Measurements from ENCODE around the gene MIAT.
"Not testable (repeated sequence)": the region's sequence is repeated elsewhere in the genome, so short reads cannot be mapped to it uniquely, and the experiment has no call there.

Gene MIAT

GRCh38 chr22:26702906-26703830 lies 45.8 kb downstream of the MIAT start:
- Histone ChIP-seq H3K4me3 (ENCODE audit: low read depth, low read length) (no peak overlapping the region), H3K27me3 (ENCODE audit: insufficient read depth, low read depth, severe bottlenecking) (no peaks in the 10 kb centered on the region), H3K27ac (no peak overlapping the region), H3K9me3 (ENCODE audit: severe bottlenecking) (peaks cover 8% of the 10 kb centered on the region), H3K36me3 (no peaks in the 10 kb centered on the region; the same call in 1 of the 2 replicates)
- TF ChIP-seq CTCF (IDR thresholded peaks at IDR 0.05; ENCODE audit: low read depth, low read length) = no peak
- DNase-seq = no peak

DNA sequence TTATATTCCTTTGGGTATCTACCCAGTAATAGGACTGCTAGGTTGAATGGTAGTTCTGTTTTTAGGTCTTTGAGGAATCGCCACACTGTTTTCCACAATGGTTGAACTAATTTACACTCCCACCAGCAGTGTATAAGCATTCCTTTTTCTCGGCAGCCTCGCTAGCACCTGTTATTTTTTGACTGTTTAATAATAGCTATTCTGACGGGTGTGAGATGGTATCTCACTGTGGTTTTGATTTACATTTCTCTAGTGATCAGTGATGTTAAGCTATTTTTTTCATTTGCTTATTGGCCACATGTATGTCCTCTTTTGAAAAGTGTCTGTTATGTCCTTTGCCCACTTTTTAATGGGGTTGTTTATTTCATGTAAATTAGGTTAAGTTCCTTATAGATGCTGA lies 48.0 kb downstream of the MIAT start:
- H3K27me3 ChIP-seq (ENCODE audit: insufficient read depth, low read depth, severe bottlenecking); H3K4me3 ChIP-seq (ENCODE audit: low read depth, low read length); H3K27ac ChIP-seq; H3K9me3 ChIP-seq (ENCODE audit: severe bottlenecking); H3K36me3 ChIP-seq; DNase-seq: not testable (repeated sequence)

DNA sequence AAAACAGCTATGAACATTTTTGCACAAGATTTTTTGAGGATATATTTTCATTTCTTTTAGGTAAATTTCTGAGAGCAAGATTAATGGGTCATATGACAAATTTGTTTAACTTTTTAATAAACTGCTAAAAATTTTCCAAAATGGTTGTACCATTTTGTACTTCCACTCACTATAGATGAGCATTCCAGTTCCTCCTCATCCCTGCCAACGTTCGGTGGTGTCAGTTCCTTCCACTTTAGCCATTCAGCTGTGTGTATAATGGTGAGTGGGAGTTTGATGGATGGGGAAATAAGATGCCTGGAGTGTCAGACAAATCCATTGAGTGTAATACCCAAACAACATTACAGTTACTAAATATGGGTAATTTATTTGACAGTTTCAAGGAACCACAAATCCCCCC lies 49.7 kb downstream of the MIAT start:
- Histone ChIP-seq H3K27ac (no peak overlapping the region), H3K4me3 (ENCODE audit: low read depth, low read length) (no peak overlapping the region), H3K9me3 (ENCODE audit: severe bottlenecking) (no peaks in the 10 kb centered on the region), H3K36me3 (no peaks in the 10 kb centered on the region; the same call in 1 of the 2 replicates), H3K27me3 (ENCODE audit: insufficient read depth, low read depth, severe bottlenecking) (no peaks in the 10 kb centered on the region)
- DNase-seq = no peak
- TF ChIP-seq CTCF (IDR thresholded peaks at IDR 0.05; ENCODE audit: low read depth, low read length) = no peak

- no peak for TF ChIP-seq CTCF (IDR thresholded peaks at IDR 0.05; ENCODE audit: low read depth, low read length)
- no peaks in the 10 kb centered on the region; the same call in 1 of the 2 replicates for H3K36me3 ChIP-seq
- no peak overlapping the region for H3K4me3 ChIP-seq (ENCODE audit: low read depth, low read length)
- H3K27ac ChIP-seq = no peak overlapping the region
- no peaks in the 10 kb centered on the region for H3K9me3 ChIP-seq (ENCODE audit: severe bottlenecking)
- H3K27me3 ChIP-seq (ENCODE audit: insufficient read depth, low read depth, severe bottlenecking) = no peaks in the 10 kb centered on the region
- no peak for DNase-seq
These were observed 50.2 kb downstream of the MIAT start for GRCh38 chr22:26707581-26707980.

DNA sequence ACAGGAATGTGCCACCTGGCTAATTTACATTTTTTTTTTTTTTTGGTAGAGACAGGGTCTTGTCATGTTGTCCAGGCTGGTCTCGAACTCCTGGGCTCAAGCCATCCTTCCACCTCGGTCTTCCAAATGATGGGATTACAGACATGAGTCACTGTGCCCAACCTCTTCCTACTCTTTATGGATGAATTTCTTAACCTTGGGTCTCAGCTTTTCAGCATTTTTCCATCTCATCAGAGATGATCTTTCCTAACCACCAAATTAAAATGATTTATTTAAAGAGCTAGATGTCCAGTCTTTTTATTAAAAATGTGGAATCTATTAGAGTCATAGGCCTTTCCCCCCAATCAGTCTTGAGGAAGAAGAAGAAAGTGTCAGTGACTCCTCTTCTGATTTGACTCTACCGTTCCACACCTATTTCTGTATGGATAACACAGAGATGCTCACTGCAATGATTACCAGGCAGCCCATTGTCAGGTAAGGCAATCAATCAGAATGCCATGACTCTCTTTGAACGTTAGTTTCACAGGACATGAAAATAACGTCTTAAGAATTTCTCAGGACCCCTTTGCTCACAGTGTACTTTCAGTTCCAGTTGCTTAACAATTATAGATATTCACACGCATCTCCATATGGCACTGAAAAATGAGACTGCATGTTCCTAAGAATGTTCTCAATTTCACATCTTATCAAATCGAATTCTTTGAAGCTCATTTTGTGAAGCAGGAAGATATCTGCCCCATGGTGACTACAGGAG lies 51.0 kb downstream of the MIAT start:
- H3K27me3 ChIP-seq (ENCODE audit: insufficient read depth, low read depth, severe bottlenecking) = no peaks in the 10 kb centered on the region
- no peak for DNase-seq
- H3K27ac ChIP-seq = no peak overlapping the region
- H3K4me3 ChIP-seq (ENCODE audit: low read depth, low read length) = no peak overlapping the region
- TF ChIP-seq CTCF (IDR thresholded peaks at IDR 0.05; ENCODE audit: low read depth, low read length) = no peak
- no peaks in the 10 kb centered on the region; the same call in 1 of the 2 replicates for H3K36me3 ChIP-seq
- no peaks in the 10 kb centered on the region for H3K9me3 ChIP-seq (ENCODE audit: severe bottlenecking)

Measured in WERI-Rb-1 (cell line).